Activated naive CD4-positive, alpha-beta T cell treated with Interleukin-2 at 50 U/mL for 16 hours (primary cell): ENCODE data around the gene PLP1.
"Not testable (repeated sequence)": the region's sequence is repeated elsewhere in the genome, so short reads cannot be mapped to it uniquely, and the experiment has no call there.

Source experiments
- DNase-seq: peaks from one replicate; pipeline ENCODE4 v3.0.0-alpha.2; 2020

The PLP1 gene, protein sequence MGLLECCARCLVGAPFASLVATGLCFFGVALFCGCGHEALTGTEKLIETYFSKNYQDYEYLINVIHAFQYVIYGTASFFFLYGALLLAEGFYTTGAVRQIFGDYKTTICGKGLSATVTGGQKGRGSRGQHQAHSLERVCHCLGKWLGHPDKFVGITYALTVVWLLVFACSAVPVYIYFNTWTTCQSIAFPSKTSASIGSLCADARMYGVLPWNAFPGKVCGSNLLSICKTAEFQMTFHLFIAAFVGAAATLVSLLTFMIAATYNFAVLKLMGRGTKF

DNA sequence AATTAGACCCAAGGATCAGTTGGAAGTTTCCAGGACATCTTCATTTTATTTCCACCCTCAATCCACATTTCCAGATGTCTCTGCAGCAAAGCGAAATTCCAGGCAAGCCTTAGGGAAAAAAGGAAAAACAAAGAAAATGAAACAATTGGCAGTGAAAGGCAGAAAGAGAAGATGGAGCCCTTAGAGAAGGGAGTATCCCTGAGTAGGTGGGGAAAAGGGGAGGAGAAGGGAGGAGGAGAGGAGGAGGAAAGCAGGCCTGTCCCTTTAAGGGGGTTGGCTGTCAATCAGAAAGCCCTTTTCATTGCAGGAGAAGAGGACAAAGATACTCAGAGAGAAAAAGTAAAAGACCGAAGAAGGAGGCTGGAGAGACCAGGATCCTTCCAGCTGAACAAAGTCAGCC lies at the start of gene PLP1:
TSS of gene PLP1 (plus strand) at position 295 of the 400 bp plus-strand sequence. CDS start 156 bp downstream, outside the sequence.
- no peak for DNase-seq

DNA sequence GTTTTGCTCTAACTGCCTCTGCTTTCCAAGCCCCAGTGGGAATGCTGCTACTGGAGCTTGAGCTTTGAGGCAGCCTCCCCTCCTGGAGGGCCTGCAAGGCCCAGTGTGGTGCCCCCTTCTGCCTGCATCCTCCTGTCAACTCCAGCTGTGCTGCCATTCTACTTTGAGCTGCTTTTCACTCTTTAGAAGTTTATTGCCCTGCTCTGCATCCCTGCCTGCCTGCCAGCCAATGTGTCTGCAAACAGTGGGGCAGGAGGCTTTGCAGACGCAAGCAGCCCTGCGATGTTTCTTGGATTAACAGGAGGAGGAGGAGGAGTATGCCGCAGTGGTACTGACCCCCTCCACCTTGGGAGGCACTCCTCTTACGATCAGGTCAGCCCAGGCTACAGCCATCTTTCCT lies 49.5 kb upstream of the PLP1 start:
- DNase-seq = no peak

GRCh38 chrX:103729015-103729414 lies 47.6 kb upstream of the PLP1 start:
- DNase-seq = no peak

DNA sequence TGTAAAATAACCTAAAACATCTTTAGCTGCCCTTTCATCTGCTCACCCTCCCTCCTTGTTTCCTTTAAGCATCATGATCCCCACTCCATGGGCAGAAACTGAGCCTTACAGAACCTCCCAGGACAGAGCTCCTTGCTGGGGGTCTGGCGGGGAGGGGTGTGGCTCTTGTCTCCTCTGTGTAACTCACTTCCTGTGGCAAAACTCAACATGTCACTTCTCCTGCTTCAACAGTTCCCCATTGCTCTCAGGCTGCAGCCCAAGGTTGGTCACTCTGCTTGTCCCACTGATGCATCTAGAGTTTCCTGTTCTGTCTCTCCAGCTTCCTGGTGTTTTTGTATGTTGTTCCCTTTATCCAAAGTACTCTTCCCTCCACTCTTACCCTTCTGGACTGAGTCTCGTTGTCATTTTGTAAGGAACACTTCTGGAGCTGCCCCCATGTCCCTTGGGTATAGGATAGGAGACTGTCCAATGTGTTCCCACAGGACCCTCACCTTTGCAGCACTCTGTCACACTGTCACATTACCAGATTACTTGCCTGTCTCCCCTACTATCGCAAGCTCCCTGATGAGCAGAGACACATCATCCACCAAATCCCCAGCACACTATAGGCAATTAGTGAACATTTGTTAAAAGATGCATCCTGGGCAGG lies 46.4 kb upstream of the PLP1 start:
- DNase-seq = no peak

GRCh38 chrX:103730796-103731493 lies 45.7 kb upstream of the PLP1 start:
- DNase-seq = no peak

DNA sequence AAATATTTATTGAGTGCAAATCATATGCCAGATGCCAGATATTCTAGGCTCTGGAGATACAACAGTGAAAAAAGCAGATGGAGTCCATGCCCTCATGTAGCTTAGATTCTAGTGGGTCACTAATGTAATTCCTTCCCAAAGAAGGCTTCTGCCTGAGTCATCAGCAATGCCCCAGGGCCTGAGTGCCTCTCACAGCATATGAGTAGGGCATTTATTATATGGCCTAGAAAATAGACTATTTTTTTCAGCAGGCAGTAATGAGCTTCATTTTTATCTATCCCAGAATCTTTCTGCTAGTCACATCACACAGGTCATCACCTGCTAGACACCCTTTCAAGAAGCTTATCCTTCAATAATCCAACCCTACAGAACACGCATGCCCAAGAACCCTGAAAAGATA lies 43.6 kb upstream of the PLP1 start:
- no peak for DNase-seq

- no peak for DNase-seq
Measured at GRCh38 chrX:103734125-103734760, 42.4 kb upstream of the PLP1 start.

DNA sequence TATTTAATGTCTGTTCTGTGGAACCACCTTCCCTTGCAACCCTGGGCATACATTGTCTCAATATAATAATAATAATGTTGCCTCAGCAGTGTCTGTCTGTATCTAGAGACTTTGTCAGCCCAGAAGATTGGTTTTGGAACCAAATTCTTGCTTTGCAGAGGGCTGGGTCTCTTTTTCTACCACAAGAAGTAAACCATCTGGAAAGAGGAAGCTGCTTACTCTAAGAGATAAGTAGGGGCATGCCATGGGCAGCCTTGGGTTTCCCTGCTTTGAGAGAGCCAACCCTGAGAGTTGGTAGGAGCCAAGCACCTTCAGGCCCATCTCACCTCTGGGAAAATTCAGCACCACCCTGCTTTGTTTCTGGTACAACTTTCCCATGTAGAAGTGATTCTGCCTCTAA lies 38.9 kb upstream of the PLP1 start:
- no peak for DNase-seq

DNA sequence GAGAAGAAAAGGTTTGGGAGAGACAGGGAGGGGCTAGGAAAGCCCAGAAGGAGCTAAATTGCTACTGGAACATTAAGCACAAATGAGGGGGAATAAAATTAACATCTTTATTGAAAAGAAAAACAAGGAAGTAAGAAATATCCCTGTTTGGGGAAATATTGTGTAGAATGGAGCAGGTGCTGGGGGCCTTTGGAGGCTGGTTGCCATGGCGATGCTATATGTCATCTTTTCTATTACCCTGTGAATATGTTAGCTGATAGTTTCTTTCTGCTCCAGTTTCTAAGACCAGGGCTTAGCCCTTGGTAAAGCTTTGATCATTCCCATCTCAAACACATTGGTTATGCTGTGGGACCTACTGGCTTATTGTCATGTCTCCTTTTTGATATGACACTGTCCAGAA lies 37.2 kb upstream of the PLP1 start:
- no peak for DNase-seq

DNA sequence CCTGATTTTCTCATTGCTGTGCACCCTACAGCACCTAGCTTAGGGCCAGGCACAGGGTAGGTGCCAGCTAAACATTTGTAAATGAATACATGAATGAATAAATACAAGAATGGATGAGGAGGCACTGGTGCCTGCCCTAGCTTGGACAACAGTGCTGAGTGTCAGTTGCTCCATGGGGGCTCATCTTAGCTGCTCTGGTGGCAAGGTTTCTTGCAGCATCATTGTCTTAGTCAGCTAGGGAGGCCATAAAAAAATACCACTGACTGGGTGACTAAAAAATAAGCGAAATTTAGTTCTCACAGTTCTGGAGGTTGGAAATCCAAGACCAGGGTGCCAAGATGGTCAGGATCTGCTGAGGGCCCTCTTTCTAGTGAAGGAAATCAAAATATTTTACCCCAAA lies 34.8 kb upstream of the PLP1 start:
- no peak for DNase-seq

- DNase-seq = no peak
Measured at GRCh38 chrX:103742339-103742738, 34.3 kb upstream of the PLP1 start.

GRCh38 chrX:103747163-103747562 lies 29.5 kb upstream of the PLP1 start:
- DNase-seq = no peak

- DNase-seq = no peak
Measured at GRCh38 chrX:103754401-103754800, 22.2 kb upstream of the PLP1 start.

DNA sequence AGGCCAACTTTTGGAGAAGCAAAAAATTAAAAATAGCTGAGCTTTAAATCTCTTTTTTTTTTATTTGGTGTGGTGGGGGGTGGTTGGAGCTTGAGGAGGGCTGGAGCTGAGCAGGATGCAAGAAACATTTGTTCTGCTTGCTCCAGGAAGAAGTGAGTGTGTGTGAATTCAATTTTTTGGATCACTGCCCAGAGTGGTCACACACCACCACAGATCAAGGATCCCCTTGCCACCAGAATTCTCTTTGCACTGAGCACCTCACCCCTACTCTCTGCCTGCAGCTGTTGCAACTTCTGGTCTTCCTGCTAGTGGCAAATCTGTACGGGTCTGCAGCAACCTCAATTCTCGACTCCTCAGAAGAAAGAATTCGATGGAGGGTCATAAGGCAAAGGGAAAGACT lies 19.9 kb upstream of the PLP1 start:
- DNase-seq = no peak

DNA sequence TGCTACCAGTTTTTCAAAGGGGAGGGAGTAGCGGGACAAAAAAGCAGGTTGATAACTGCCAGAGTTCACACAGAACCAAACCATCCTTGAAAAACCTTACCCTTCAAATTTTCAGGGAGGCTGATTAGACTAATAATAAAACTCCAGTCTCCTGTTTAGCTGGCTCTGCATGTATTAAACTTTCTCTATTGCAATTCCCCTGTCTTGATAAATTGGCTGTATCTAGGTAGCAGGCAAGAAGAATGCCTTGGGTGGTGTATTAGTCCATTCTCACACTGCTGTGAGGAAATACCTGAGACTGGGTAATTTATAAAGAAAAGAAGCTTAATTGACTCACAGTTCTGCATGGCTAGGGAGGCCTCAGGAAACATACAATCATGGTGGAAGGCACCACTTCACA lies 18.1 kb upstream of the PLP1 start:
- DNase-seq = no peak

- not testable (repeated sequence) for DNase-seq
Measured at GRCh38 chrX:103763541-103763940, 13.1 kb upstream of the PLP1 start.

DNA sequence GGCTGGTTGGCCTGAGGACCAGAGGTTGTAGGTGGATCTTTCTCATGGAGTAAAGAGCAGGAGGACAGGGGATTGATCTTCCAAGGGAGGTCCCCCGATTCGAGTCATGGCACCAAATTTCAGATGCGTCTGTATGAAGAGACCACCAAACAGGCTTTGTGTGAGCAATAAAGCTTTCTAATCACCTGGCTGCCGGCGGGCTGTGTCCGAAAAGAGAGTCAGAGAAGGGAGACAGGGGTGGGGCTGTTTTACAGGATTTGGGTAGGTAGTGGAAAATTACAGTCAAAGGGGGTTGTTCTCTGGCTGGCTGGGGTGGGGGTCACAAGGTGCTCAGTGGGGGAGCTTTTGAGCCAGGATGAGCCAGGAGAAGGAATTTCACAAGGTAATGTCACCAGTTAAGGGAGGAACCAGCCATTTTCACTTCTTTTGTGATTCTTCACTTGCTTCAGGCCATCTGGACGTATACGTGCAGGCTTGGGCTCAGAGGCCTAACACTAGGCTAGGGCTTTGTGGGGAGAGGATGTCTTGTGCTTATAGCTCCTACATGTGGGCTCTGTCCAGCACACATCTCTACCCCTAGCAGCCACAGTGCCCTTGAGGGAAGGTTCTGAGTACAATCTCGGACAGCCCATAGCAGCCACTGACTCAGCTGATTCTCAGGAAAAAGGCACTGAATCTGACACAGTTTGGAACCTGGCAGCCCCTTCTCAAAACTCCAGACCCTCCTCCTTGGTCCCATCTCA lies 9.7 kb upstream of the PLP1 start:
- not testable (repeated sequence) for DNase-seq

DNA sequence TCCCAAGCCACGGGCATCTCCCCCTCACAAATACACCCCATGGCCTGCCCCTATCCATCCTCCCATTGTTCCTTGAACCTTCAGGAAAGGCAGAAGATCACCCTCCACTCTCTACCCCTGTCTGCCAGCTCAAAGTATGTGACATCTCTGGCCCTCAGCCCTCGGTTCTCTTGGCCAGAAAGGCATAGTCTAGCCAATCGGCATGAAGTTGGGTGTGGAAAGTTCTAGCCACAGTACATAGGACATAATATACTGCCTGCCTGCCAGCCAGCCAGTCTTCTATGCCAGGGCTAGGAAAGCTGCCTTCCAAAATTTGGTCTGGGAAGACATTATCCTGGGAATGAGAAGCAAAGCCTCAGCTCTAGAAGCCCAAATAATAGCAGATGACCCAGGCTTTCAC lies 3.2 kb upstream of the PLP1 start:
- DNase-seq = no peak

DNA sequence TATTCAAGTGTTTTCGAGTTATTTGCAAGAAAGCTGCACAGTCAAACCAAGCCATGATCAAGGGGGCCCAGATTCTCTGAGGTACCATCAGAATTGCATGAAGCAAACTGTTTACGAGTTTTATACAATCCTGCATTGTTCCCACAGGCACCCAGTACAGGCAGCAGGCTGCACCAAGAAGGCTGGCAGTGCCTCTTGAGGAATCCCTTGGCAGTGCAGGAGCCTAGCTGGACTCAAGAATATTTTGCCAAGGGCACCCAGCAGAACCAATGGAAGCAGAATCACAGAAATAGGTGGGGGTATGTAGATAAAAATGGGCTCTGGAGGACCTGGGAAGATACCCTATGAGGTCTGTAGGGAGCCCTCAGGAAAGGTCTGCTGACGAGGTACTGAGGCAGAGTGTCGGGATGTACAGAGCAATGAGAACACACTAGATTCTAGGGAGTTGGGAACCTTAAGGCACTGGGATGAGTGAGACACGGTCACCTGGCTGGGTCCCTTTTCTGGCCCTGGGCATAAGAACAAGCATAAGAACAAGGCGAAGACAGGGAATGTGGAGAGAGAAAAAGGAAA lies 2.5 kb upstream of the PLP1 start:
- DNase-seq = no peak

DNA sequence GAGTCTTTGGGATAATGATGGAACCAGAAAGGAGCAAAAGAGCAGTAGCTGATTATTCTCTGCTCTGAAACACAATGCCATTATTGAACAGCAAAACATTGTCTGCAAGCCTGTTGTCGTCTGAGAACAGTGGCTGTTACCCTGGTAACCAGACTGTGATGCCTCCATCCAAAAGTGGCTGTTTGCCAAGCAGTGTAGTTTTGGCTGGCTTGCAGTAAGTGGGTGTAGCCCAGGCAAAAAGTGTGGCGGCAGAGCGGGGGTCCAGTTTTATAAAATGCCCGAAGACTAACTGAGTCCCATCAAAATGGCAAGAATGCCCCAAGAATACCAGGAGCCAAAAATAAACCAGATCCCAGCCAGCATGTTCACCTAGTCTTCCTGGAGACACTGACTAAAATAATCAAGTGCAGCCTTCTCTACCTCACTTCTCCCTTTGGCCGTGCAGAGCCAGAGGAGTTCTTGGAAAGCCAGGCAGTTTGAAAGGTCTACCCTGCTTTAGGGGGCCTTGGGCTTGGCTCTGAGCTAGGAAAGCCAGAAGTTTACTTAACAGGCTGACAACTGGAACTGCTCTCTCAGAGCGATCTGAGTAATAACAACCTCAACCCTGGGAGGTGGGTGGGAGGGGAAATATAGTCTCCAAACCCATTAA lies 2.6 kb downstream of the PLP1 start:
- no peak for DNase-seq

- DNase-seq = no peak
Measured at GRCh38 chrX:103780336-103781061, 3.9 kb downstream of the PLP1 start.

DNA sequence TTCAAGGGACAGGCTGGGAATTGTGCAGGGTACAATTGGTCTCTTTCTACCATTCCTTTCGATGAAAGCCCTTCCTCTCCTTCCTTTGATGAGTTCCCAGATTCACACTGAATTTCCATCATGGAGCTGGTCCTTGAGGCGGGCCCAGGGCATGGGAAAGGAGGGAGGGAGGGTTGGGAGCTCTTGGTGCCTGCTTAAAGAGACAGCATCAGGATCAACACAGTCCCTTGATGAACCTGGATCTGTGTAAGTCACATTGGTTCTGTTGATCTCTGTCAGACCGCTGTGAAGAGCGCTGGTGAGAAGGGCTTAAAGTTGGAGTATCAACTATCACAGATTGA lies 4.4 kb downstream of the PLP1 start:
- no peak for DNase-seq
